ENCODE data around the gene CAMSAP2. TPM values are rescaled to one million over a fixed set of nuclear protein-coding genes. Genes with fewer than 3 reads are reported as not detected.

Gene CAMSAP2
- polyA plus RNA-seq, 4 donors: 35.7 to 48.8 (median 43.4) TPM

- no peak for DNase-seq (ENCODE audit: low read depth in 4 of 4, low spot score in 3 of 4)
Observed at GRCh38 chr1:200909757-200910239, 171.1 kb downstream of the CAMSAP2 start.

Other genes with a start within 250 kb of the CAMSAP2 start
- 1 to 10 TPM; 6.9 to 7.4 (median 7.1) TPM for gene KIF14, start 118.1 kb upstream of the CAMSAP2 start, polyA plus RNA-seq (ENCODE audit: insufficient read length in 4 of 4)
- gene DDX59, start 69.0 kb upstream of the CAMSAP2 start, polyA plus RNA-seq (ENCODE audit: insufficient read length in 4 of 4): 10 to 100 TPM; 22.3 to 34.8 (median 31.4) TPM
- not detected for gene GPR25, start 134.1 kb downstream of the CAMSAP2 start, polyA plus RNA-seq (ENCODE audit: insufficient read length in 4 of 4)
- 10 to 100 TPM; 36.0 to 41.8 (median 38.6) TPM for gene INAVA, start 156.0 kb downstream of the CAMSAP2 start, polyA plus RNA-seq (ENCODE audit: insufficient read length in 4 of 4)